HEK293 (cell line): ENCODE data around the gene RCOR2.
"Not testable (repeated sequence)": the region's sequence is repeated elsewhere in the genome, so short reads cannot be mapped to it uniquely, and the experiment has no call there.

ENCODE experiments used
- RBAK ChIP-seq: fragments of 450-650 bp; formaldehyde crosslinking; IDR thresholded peaks from 2 replicates; pipeline ENCODE4 v1.5.1; 2016; ENCODE audit warnings: missing biosample characterization, missing genetic modification characterization
- ZFP37 ChIP-seq: fragments of 450-650 bp; formaldehyde crosslinking; IDR thresholded peaks from 2 replicates; pipeline ENCODE4 v1.5.1; 2016; ENCODE audit warnings: missing biosample characterization, missing genetic modification characterization
- ZNF184 ChIP-seq: fragments of 450-650 bp; IDR thresholded peaks from 2 replicates; pipeline ENCODE4 v1.5.1; 2018; ENCODE audit warnings: missing biosample characterization, mild to moderate bottlenecking, missing genetic modification characterization
- ZNF335 ChIP-seq: fragments of 450-650 bp; formaldehyde crosslinking; conservative IDR thresholded peaks from 2 replicates; pipeline ENCODE4 v1.5.1; 2016; ENCODE audit warnings: missing biosample characterization, missing genetic modification characterization
- ZNF426 ChIP-seq: fragments of 450-650 bp; formaldehyde crosslinking; IDR thresholded peaks from 2 replicates; pipeline ENCODE4 v1.5.1; 2017; ENCODE audit warnings: missing biosample characterization, missing genetic modification characterization, mild to moderate bottlenecking, inconsistent platforms, moderate library complexity
- ZNF510 ChIP-seq: fragments of 450-650 bp; formaldehyde crosslinking; IDR thresholded peaks from 2 replicates; pipeline ENCODE4 v1.5.1; 2018; ENCODE audit warnings: mild to moderate bottlenecking, missing genetic modification characterization, missing biosample characterization; ENCODE audit not compliant: insufficient replicate concordance
- ZNF658 ChIP-seq: fragments of 450-650 bp; formaldehyde crosslinking; IDR thresholded peaks from 2 replicates; pipeline ENCODE4; 2016; ENCODE audit warnings: missing biosample characterization, missing genetic modification characterization
- TF ChIP-seq, protein P1 (sequence below): fragments of 450-650 bp; formaldehyde crosslinking; IDR thresholded peaks from 2 replicates; pipeline ENCODE4 v1.5.1; 2016; ENCODE audit warnings: missing biosample characterization, missing genetic modification characterization

DNA sequence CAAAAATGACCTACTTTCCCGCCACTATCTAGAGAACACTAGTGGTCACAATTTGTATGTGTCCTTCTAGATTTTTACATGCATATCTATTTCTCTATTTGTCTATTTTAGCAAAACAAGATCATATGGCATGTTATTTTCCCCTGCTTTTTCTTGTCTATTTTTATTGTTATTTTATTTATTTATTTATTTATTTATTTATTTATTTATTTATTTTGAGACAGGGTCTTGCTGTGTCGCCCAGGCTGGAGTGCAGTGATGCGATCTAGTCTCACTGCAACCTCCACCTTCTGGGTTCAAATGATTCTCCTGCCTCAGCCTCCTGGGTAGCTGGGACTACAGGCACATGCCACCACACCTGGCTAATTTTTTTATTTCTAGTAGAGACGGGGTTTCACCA lies 46.9 kb upstream of the RCOR2 start:
- TF ChIP-seq ZNF510 (tag by site-specific recombination) (peak; percentile 76), ZNF426 (peak; percentile 76)
- TF ChIP-seq, protein P1, sequence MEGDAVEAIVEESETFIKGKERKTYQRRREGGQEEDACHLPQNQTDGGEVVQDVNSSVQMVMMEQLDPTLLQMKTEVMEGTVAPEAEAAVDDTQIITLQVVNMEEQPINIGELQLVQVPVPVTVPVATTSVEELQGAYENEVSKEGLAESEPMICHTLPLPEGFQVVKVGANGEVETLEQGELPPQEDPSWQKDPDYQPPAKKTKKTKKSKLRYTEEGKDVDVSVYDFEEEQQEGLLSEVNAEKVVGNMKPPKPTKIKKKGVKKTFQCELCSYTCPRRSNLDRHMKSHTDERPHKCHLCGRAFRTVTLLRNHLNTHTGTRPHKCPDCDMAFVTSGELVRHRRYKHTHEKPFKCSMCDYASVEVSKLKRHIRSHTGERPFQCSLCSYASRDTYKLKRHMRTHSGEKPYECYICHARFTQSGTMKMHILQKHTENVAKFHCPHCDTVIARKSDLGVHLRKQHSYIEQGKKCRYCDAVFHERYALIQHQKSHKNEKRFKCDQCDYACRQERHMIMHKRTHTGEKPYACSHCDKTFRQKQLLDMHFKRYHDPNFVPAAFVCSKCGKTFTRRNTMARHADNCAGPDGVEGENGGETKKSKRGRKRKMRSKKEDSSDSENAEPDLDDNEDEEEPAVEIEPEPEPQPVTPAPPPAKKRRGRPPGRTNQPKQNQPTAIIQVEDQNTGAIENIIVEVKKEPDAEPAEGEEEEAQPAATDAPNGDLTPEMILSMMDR (tag by site-specific recombination), result not testable (repeated sequence)
- not testable (repeated sequence) for TF ChIP-seq RBAK (tag by site-specific recombination); ZFP37 (tag by site-specific recombination); ZNF184; ZNF335 (tag by site-specific recombination); ZNF658
